Neural progenitor cell (in vitro differentiated cells): ENCODE measurements around the gene CGREF1. TPM values are rescaled to one million over a fixed set of nuclear protein-coding genes. Genes with fewer than 3 reads are reported as not detected.
A peak's percentile ranks its signal among the peaks of the same experiment; 100 is the strongest.
"Not testable (repeated sequence)": the region's sequence is repeated elsewhere in the genome, so short reads cannot be mapped to it uniquely, and the experiment has no call there.

Source experiments
- DNase-seq: peaks from one replicate; pipeline ENCODE4 v3.0.0-alpha.2; 2016; ENCODE audit warnings: low spot score
- H2AFZ ChIP-seq: fragments of 200-600 bp; sonication (generic); replicated peaks from 2 replicates; pipeline ENCODE4 v1.6.1; 2016; ENCODE audit warnings: antibody characterized with exemption
- H3F3A ChIP-seq: fragments of 200-600 bp; sonication (generic); 2 replicates; pipeline ENCODE4 v1.6.1; 2016; ENCODE audit warnings: antibody characterized with exemption, low read depth
- H3K27ac ChIP-seq: fragments of 200-600 bp; sonication (generic); 2 replicates; pipeline ENCODE4 v1.5.1; 2016; ENCODE audit warnings: mild to moderate bottlenecking
- H3K27me3 ChIP-seq: fragments of 200-600 bp; sonication (generic); 2 replicates; pipeline ENCODE4 v1.6.1; 2016; ENCODE audit warnings: mild to moderate bottlenecking, moderate library complexity
- H3K36me3 ChIP-seq: fragments of 200-600 bp; sonication (generic); 2 replicates; pipeline ENCODE4 v1.5.1; 2016
- H3K4me1 ChIP-seq: fragments of 200-600 bp; sonication (generic); 2 replicates; pipeline ENCODE4 v1.6.1; 2016; ENCODE audit warnings: mixed run types
- H3K4me2 ChIP-seq: fragments of 200-600 bp; sonication (generic); 2 replicates; pipeline ENCODE4 v1.6.1; 2016
- H3K4me3 ChIP-seq: fragments of 200-600 bp; sonication (generic); 2 replicates; pipeline ENCODE4 v1.5.1; 2016
- H3K79me2 ChIP-seq: fragments of 200-600 bp; sonication (generic); 2 replicates; pipeline ENCODE4 v1.6.1; 2016; ENCODE audit warnings: low read depth
- H3K9ac ChIP-seq: fragments of 200-600 bp; sonication (generic); 2 replicates; pipeline ENCODE4 v1.6.1; 2016
- H3K9me3 ChIP-seq: fragments of 200-600 bp; sonication (generic); 2 replicates; pipeline ENCODE4 v1.5.1; 2016; ENCODE audit warnings: low read depth
- H4K20me1 ChIP-seq: fragments of 200-600 bp; sonication (generic); 2 replicates; pipeline ENCODE4 v1.6.1; 2016; ENCODE audit warnings: low read depth
- H3K27ac Mint-ChIP-seq: 3 replicates; pipeline ENCODE4 v1.8.0; 2021; ENCODE audit warnings: mixed read lengths
- H3K27me3 Mint-ChIP-seq: 2 replicates; pipeline ENCODE4 v1.8.0; 2022; ENCODE audit warnings: low read depth, mild to moderate bottlenecking, inconsistent platforms, moderate library complexity, mixed read lengths; ENCODE audit not compliant: insufficient read depth
- H3K36me3 Mint-ChIP-seq: 3 replicates; pipeline ENCODE4 v1.8.0; 2021; ENCODE audit warnings: mixed read lengths
- H3K4me1 Mint-ChIP-seq: 3 replicates; pipeline ENCODE4 v1.8.0; 2021; ENCODE audit warnings: mixed read lengths
- H3K4me3 Mint-ChIP-seq: 3 replicates; pipeline ENCODE4 v1.8.0; 2021; ENCODE audit warnings: mild to moderate bottlenecking, moderate library complexity, mixed read lengths
- H3K9me3 Mint-ChIP-seq: 3 replicates; pipeline ENCODE4 v1.8.0; 2020; ENCODE audit warnings: mixed read lengths
- CTCF ChIP-seq: fragments of 200-600 bp; sonication (generic); IDR thresholded peaks from 2 replicates; pipeline ENCODE4 v1.5.1; 2017; ENCODE audit warnings: antibody characterized with exemption, mild to moderate bottlenecking
- EZH2 ChIP-seq: fragments of 200-600 bp; sonication (generic); IDR thresholded peaks from 2 replicates; pipeline ENCODE4 v1.6.1; 2017; ENCODE audit warnings: antibody characterized with exemption, mild to moderate bottlenecking, moderate library complexity
- EZH2phosphoT487 ChIP-seq: fragments of 200-600 bp; sonication (generic); IDR thresholded peaks from 2 replicates; pipeline ENCODE4 v1.6.1; 2017; ENCODE audit warnings: antibody characterized with exemption
- total RNA-seq: library from RNA; depleted of rRNA; stranded (reverse); fragments of >200 nt; gene quantifications from 2 replicates; pipeline ENCODE4 v1.2.3, GENCODE V29; 2015; ENCODE audit warnings: low replicate concordance

Gene CGREF1
- total RNA-seq, 1 donor from 2014 or later, result 3.0 TPM

- Histone ChIP-seq H3K36me3 (no peaks in the 10 kb centered on the region), H3K27ac (no peak overlapping the region), H3K4me3 (no peak overlapping the region), H3K79me2 (no peaks in the 10 kb centered on the region), H3K4me1 (peaks cover 8% of the 10 kb centered on the region), H4K20me1 (no peaks in the 10 kb centered on the region), H3K9me3 (no peaks in the 10 kb centered on the region), H3K9ac (no peak overlapping the region), H3K27me3 (peaks cover 79% of the 10 kb centered on the region), H2AFZ (no peak overlapping the region), H3F3A (peaks cover 19% of the 10 kb centered on the region), H3K4me2 (no peak overlapping the region)
- Mint-ChIP-seq H3K36me3 (no peaks in the 10 kb centered on the region), H3K9me3 (peaks cover 6% of the 10 kb centered on the region), H3K4me1 (peaks cover 11% of the 10 kb centered on the region), H3K27me3 (peaks cover 48% of the 10 kb centered on the region), H3K27ac (no peak overlapping the region), H3K4me3 (peak overlapping the region; percentile 26)
- no peak for DNase-seq
- TF ChIP-seq EZH2 (no peak), CTCF (no peak), EZH2phosphoT487 (no peak)
Observed at GRCh38 chr2:27121906-27122305, 3.0 kb upstream of the CGREF1 start.

DNA sequence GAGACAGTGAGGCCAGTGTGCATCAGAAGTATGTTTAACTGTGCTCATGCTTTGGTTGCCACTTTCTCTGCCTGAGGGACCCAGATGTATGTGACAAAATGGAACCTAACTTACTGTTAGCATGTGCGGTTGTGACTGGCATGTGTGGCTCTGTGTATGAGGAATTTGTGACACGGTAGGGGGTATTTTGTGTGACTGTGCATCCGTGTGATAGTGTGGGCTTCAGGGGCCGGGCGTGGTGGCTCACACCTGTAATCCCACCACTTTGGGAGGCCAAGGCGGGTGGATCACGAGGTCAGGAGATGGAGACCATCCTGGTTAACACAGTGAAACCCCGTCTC, 372 bp upstream of the CGREF1 start:
- H3K9ac ChIP-seq, H3K27ac Mint-ChIP-seq, H3K36me3 Mint-ChIP-seq, H3K36me3 ChIP-seq, H2AFZ ChIP-seq, H4K20me1 ChIP-seq, DNase-seq, H3K9me3 Mint-ChIP-seq, H3K79me2 ChIP-seq, H3K27ac ChIP-seq, H3K9me3 ChIP-seq: not testable (repeated sequence)
- H3F3A ChIP-seq, result peaks cover 25% of the 10 kb centered on the region
- peak overlapping the region; percentile 84 for H3K4me3 Mint-ChIP-seq
- H3K27me3 Mint-ChIP-seq, result peaks cover 49% of the 10 kb centered on the region
- H3K4me3 ChIP-seq, result peak overlapping the region; percentile 58
- peak overlapping the region; percentile 92 for H3K4me2 ChIP-seq
- peaks cover 15% of the 10 kb centered on the region for H3K4me1 ChIP-seq
- peaks cover 21% of the 10 kb centered on the region for H3K4me1 Mint-ChIP-seq
- peaks cover 81% of the 10 kb centered on the region for H3K27me3 ChIP-seq

DNA sequence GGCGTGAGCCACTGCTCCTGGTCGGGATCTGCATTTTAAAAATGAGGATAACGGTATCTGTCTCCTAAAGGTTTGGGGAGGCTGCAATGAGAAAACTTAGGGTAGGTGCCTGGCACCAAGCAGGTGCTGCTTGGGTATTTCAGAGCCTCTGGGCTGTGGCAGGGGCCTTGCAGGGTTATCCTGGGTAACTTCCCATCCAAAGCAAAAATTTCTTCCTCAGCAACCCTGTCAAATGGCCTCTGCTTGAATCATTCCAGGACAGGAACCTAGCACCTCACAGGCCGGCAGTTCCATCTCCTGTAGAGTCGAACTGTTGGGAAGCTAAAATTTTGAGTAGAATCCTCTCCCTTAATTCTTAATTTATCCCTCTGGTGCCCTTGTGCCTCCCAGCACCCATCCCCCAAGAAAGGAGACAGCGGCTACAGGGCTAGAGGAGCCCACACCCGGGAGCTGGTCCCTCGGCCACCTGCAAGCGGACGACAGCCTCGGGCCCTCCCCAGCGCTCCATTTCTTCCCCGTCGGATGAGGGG, 868 bp downstream of the CGREF1 start:
- Mint-ChIP-seq H3K27ac (no peak overlapping the region), H3K4me3 (peak overlapping the region; percentile 71), H3K4me1 (peaks cover 21% of the 10 kb centered on the region), H3K27me3 (peaks cover 44% of the 10 kb centered on the region), H3K36me3 (no peaks in the 10 kb centered on the region), H3K9me3 (peaks cover 6% of the 10 kb centered on the region)
- Histone ChIP-seq H3K79me2 (no peaks in the 10 kb centered on the region), H3K27me3 (peaks cover 69% of the 10 kb centered on the region), H3K36me3 (no peaks in the 10 kb centered on the region), H3K4me3 (peak overlapping the region; percentile 58), H4K20me1 (no peaks in the 10 kb centered on the region), H3K4me1 (peaks cover 12% of the 10 kb centered on the region), H3K4me2 (peak overlapping the region; percentile 92), H3K9ac (no peak overlapping the region), H3K9me3 (no peaks in the 10 kb centered on the region), H3F3A (peaks cover 23% of the 10 kb centered on the region), H2AFZ (peak overlapping the region; percentile 91), H3K27ac (no peak overlapping the region)
- DNase-seq, result no peak
- TF ChIP-seq EZH2phosphoT487 (no peak), CTCF (no peak)

DNA sequence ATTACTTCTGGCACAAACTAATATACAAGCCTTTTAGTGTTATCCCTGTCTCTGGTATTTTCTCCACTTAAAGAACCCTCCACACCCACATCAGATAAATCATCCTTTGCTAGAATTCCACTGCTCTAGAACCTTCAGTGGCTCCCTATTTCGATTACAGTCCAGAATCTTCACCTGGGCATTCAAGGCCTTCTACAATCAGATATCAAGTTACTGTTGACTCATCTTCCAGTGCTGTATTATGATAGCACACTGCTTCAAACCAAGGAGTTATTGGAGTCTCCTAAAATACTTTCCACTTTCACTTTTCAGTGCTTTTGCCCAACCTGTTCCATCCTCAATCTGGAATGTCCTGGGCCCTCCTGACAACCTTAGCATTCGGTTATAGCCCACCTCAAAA, 3.4 kb downstream of the CGREF1 start:
- Histone ChIP-seq H3K4me2 (no peak overlapping the region), H3K79me2 (no peaks in the 10 kb centered on the region), H3K36me3 (no peaks in the 10 kb centered on the region), H3K27ac (no peak overlapping the region), H2AFZ (no peak overlapping the region), H3K4me1 (peaks cover 12% of the 10 kb centered on the region), H3K27me3 (peaks cover 43% of the 10 kb centered on the region), H3F3A (peaks cover 23% of the 10 kb centered on the region), H3K4me3 (no peak overlapping the region), H3K9ac (no peak overlapping the region), H4K20me1 (no peaks in the 10 kb centered on the region), H3K9me3 (no peaks in the 10 kb centered on the region)
- DNase-seq, result no peak
- TF ChIP-seq EZH2 (no peak), CTCF (no peak), EZH2phosphoT487 (no peak)
- peaks cover 2% of the 10 kb centered on the region for H3K9me3 Mint-ChIP-seq
- no peak overlapping the region for H3K27ac Mint-ChIP-seq
- H3K4me3 Mint-ChIP-seq, result no peak overlapping the region
- H3K36me3 Mint-ChIP-seq, result no peaks in the 10 kb centered on the region
- H3K27me3 Mint-ChIP-seq, result peaks cover 34% of the 10 kb centered on the region
- H3K4me1 Mint-ChIP-seq, result peaks cover 21% of the 10 kb centered on the region

DNA sequence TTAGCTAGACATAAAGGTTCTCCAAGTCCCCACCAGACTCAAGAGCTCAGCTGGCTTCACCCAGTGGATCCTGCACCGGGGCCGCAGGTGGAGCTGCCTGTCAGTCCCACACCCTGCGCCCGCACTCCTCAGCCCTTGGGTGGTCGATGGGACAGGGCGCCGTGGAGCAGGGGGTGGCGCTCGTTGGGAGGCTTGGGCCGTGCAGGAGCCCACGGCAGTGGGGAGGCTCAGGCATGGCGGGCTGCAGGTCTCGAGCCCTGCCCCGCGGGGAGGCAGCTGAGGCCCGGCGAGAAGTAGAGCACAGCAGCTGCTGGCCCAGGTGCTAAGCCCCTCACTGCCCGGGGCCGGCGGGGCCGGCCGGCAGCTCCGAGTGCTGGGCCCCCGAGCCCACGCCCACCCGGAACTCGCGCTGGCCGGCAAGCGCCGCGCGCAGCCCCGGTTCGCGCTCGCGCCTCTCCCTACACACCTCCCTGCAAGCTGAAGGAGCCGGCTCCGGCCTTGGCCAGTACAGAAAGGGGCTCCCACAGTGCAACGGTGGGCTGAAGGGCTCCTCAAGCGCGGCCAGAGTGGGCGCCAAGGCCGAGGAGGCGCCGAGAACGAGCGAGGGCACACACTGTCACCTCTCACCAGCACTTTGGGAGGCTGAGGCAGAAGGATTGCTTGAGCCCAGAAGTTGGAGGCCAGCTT, 7.4 kb downstream of the CGREF1 start:
- H2AFZ ChIP-seq, H3K27ac Mint-ChIP-seq, DNase-seq, H3K27ac ChIP-seq, H3K79me2 ChIP-seq, H3K4me2 ChIP-seq, H3K27me3 ChIP-seq, H3K9ac ChIP-seq, H3K9me3 ChIP-seq, H3K4me1 ChIP-seq, H3K4me3 ChIP-seq, H3K36me3 ChIP-seq, H3K9me3 Mint-ChIP-seq, H3K36me3 Mint-ChIP-seq, H3F3A ChIP-seq, H4K20me1 ChIP-seq, H3K4me3 Mint-ChIP-seq: not testable (repeated sequence)
- Mint-ChIP-seq H3K4me1 (peaks cover 10% of the 10 kb centered on the region), H3K27me3 (peaks cover 11% of the 10 kb centered on the region)
